GM10248 (cell line): ENCODE results near the gene RS1.

Source experiments
- CTCF ChIA-PET: fragments of 300-600 bp; sonication (Branson Sonifier 250); formaldehyde crosslinking; extraction: SDS; loops from one replicate; lab custom pipeline; 2021; ENCODE audit warnings: antibody characterized with exemption; lab: Yijun Ruan, JAX
- POLR2A ChIA-PET: fragments of 350-650 bp; sonication (Branson Sonifier 250); formaldehyde crosslinking; extraction: SDS; loops from one replicate; lab custom pipeline; 2020; ENCODE audit warnings: antibody characterized with exemption; lab: Yijun Ruan, JAX
- DNase-seq: peaks from one replicate; pipeline ENCODE4 v3.0.0; 2012; ENCODE audit errors: extremely low spot score
- TF ChIP-seq, protein P1 (sequence below): IDR thresholded peaks from 2 replicates; pipeline ENCODE4 v1.5.1; 2012; ENCODE audit warnings: mild to moderate bottlenecking, low read depth; ENCODE audit errors: extremely low read depth, missing control alignments, control extremely low read depth

RS1 gene

GRCh38 chrX:18619288-18619687 is 52.6 kb downstream of the RS1 start:
- ChIA-PET POLR2A (no interaction called here), CTCF (interaction anchor here (1.0 kb wide), 1 partner anchor 715 kb away, joined by 3 read pairs; no protein-coding TSS in a partner anchor)
- TF ChIP-seq, protein P1, sequence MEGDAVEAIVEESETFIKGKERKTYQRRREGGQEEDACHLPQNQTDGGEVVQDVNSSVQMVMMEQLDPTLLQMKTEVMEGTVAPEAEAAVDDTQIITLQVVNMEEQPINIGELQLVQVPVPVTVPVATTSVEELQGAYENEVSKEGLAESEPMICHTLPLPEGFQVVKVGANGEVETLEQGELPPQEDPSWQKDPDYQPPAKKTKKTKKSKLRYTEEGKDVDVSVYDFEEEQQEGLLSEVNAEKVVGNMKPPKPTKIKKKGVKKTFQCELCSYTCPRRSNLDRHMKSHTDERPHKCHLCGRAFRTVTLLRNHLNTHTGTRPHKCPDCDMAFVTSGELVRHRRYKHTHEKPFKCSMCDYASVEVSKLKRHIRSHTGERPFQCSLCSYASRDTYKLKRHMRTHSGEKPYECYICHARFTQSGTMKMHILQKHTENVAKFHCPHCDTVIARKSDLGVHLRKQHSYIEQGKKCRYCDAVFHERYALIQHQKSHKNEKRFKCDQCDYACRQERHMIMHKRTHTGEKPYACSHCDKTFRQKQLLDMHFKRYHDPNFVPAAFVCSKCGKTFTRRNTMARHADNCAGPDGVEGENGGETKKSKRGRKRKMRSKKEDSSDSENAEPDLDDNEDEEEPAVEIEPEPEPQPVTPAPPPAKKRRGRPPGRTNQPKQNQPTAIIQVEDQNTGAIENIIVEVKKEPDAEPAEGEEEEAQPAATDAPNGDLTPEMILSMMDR = no peak
- no peak for DNase-seq

DNA sequence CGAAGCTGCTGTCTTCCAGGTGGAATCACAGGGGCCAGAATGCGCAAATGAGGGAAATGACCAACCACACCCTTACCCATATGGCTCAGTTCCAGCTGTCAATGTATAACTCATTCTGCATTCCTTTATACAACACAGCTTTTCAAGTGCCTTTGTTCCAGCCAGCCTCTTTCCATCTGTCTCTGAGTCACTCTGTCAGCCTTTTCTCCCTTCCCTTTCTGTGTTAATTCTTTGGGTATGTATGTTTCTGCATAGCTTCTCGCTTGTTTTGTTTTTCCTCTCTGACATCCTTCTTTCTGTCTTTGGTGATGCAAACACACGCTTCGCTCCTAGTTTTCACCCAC is 54.5 kb downstream of the RS1 start:
- no peak for DNase-seq
- TF ChIP-seq, protein P1 = no peak
- POLR2A ChIA-PET = interaction anchor here (0.6 kb wide), 1 partner anchor 60 kb away, joined by 11 read pairs; no protein-coding TSS in a partner anchor
- CTCF ChIA-PET = interaction anchor here (0.7 to 1.3 kb wide), 2 partner anchors 9 to 11 kb away, joined by 3 to 4 read pairs; no protein-coding TSS in a partner anchor

DNA sequence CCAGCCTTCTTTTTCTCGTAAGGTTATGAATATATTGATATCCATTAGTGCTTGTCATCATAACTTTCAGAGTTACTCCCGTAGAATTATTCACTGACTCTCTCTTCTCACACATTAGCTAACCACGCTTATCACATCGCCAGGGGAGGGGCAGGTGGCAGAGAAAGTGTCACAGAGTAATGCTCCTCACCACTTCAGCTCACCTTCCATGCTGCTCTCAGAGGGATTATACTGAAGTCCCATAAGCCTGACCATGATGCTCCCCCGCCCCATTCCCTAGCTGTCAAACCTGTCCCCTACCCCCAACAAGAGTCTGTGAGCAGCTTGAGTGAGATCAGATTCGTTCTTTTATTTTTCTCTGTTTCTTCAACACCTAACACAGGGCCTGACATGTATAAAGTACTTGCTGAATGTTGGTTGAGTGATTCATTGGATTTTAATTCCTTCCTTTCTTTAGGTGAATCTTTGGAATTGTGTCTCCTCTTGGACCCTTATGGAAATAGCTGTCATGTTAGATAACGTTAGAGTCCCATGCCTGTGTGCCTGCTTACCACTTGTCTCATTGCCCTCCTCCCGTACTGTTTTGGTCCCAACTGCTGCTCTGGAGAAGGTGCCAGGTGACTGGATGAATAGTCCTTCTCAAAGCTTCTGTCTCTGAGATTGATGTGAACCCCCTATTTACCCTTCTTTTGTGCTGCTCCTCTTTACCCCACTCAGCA is 55.1 kb downstream of the RS1 start:
- DNase-seq = no peak
- TF ChIP-seq, protein P1 = no peak
- CTCF ChIA-PET = interaction anchor here (0.7 to 1.3 kb wide), 2 partner anchors 9 to 10 kb away, joined by 3 to 4 read pairs; no protein-coding TSS in a partner anchor
- POLR2A ChIA-PET = interaction anchor here (0.6 kb wide), 1 partner anchor 61 kb away, joined by 11 read pairs; no protein-coding TSS in a partner anchor

- TF ChIP-seq, protein P1 = no peak
- no peak for DNase-seq
- CTCF ChIA-PET = no interaction called here
- POLR2A ChIA-PET = no interaction called here
Measured at GRCh38 chrX:18613930-18614639, 57.8 kb downstream of the RS1 start.

DNA sequence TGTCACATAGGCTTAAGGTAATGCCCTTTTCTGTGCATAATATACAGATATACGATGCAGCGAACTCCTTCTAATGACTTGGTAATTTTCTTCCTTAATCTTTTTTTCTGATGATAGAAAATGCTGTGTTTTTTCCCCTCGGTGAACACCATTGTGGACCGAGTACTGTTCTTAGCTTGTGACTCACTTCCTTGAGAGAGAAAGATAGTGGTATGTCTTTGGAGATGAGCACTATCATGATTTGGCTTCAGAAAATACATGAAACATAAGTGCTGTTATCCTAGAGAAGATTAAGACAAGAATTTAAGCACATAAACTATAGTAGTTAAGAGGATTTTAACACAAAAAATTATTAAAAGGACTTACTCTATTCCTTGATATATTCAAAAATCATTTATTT is 63.9 kb downstream of the RS1 start:
- TF ChIP-seq, protein P1 = no peak
- no peak for DNase-seq
- POLR2A ChIA-PET = no interaction called here
- CTCF ChIA-PET = no interaction called here

DNA sequence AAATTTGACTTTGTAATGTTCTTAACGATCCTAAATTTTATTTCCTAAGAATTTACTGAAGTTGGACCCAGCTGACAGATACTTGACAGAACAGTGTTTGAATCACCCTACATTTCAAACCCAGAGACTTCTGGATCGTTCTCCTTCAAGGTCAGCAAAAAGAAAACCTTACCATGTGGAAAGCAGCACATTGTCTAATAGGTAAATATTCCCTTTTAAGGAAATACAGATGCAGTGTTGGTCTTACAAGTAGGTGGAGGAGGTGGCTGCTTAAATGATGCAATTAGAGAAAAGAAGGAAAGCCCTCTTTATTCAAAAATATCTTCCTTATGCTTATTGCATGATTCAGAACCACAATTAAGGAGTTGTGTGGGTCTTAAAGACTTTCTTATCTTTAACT is 73.5 kb downstream of the RS1 start:
- DNase-seq = no peak
- CTCF ChIA-PET = no interaction called here
- POLR2A ChIA-PET = no interaction called here
- TF ChIP-seq, protein P1 = no peak
